NB4 (cell line): ENCODE results near the gene BCL7A.

Experiments
- DNase-seq: peaks from one replicate; pipeline ENCODE4 v3.0.0; 2010; ENCODE audit warnings: low read depth
- H3K4me3 ChIP-seq: one replicate; pipeline ENCODE4 v1.5.1; 2011; ENCODE audit warnings: mild to moderate bottlenecking, low read depth, low read length, moderate library complexity
- MYC ChIP-seq: IDR thresholded peaks from 2 replicates; pipeline ENCODE4 v1.6.1; 2011; ENCODE audit warnings: low read depth, low read length
- POLR2A ChIP-seq: IDR thresholded peaks from 2 replicates; pipeline ENCODE4 v1.6.1; 2011; ENCODE audit warnings: mild to moderate bottlenecking; ENCODE audit not compliant: insufficient read length; ENCODE audit errors: extremely low read depth
- TF ChIP-seq, protein P1 (sequence below): IDR thresholded peaks from 2 replicates; pipeline ENCODE4 v1.6.1; 2011; ENCODE audit warnings: low read depth, low read length
- TF ChIP-seq, protein P2 (sequence below): IDR thresholded peaks from one replicate; pipeline ENCODE4 v1.5.1; 2012; ENCODE audit warnings: low read depth, low read length

BCL7A gene

DNA sequence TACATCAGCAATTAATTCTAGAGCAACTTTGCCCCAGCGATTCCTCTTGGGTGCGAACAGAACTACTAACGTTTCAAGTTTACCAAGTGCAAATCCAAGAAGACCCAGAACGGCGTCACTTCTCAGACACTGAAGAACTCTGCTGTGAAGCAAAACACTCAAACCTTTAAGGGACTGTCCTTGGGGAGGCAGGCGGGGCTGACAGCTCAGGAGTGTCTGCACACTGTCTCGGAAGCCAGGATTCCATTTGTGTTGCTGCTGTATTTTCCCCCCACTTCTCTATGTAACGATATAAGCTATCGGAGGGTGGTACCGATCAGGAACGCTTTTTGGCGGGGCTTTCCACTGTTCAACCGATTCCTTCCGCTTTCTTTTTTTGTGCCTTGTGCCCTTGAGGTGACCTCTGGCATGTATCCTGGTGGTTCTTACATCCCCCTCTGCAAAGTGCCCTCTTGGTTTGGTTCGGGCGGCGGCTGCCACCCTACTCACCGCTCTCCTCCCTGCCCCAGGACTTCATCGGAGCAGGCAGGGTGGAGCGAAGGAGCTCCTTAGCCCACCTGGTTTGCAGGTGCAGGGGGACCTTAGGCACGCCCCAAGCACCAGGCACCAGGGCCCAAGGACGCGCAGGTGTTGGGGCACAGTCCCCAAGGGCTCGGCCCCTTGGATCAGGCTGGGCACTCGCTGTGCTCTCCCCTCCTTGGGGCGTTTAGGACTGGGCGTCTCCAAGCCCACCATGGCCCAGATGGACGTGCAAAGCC, 37.7 kb downstream of the BCL7A start:
- no peak for DNase-seq
- no peak for TF ChIP-seq MYC
- no peak for TF ChIP-seq POLR2A
- TF ChIP-seq, protein P1, sequence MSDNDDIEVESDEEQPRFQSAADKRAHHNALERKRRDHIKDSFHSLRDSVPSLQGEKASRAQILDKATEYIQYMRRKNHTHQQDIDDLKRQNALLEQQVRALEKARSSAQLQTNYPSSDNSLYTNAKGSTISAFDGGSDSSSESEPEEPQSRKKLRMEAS: no peak
- TF ChIP-seq, protein P2, sequence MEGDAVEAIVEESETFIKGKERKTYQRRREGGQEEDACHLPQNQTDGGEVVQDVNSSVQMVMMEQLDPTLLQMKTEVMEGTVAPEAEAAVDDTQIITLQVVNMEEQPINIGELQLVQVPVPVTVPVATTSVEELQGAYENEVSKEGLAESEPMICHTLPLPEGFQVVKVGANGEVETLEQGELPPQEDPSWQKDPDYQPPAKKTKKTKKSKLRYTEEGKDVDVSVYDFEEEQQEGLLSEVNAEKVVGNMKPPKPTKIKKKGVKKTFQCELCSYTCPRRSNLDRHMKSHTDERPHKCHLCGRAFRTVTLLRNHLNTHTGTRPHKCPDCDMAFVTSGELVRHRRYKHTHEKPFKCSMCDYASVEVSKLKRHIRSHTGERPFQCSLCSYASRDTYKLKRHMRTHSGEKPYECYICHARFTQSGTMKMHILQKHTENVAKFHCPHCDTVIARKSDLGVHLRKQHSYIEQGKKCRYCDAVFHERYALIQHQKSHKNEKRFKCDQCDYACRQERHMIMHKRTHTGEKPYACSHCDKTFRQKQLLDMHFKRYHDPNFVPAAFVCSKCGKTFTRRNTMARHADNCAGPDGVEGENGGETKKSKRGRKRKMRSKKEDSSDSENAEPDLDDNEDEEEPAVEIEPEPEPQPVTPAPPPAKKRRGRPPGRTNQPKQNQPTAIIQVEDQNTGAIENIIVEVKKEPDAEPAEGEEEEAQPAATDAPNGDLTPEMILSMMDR: no peak
- H3K4me3 ChIP-seq: no peak overlapping the region

DNA sequence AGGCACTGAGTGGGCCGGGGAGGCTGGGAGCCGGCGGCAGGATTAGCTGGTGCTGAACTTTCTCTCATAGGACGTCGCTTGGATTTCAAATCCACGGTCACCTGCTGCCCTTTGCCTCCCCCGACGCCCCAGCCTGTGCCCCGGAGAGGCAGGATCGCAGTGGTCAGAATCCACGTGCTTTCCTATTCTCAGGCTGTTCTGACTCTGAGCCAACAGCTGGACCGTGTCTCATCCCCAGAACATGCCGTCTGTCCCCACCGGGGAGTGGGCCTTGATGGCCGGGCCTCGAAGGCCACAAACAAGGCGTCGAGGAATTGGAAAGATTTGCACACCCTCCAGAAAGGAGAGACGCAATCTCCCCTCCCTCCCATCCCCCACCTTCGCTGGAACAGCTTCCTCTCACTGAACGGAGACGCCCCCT, 38.4 kb downstream of the BCL7A start:
- no peak for DNase-seq
- no peak overlapping the region for H3K4me3 ChIP-seq
- TF ChIP-seq MYC: no peak
- TF ChIP-seq, protein P2: no peak
- TF ChIP-seq, protein P1: no peak
- no peak for TF ChIP-seq POLR2A

DNA sequence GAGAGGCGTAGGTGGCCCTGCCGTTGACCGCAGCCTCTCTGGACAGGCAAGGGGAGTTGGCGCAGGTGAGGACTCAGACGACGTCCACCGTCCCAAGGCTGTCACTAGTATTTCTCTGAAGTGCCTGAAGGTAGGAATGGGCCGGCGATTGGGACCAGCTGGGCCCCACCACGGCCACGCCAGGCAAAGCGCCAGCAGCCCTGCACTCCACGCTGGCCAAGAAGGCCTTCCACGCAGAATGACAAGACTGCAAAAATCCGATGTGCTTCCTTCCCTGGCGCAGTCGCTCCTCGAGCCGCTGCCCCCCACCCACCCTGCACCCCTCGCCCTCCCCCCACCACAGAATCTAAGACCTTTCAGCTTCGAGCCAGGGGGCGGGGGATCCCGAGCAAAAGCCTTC, 39.6 kb downstream of the BCL7A start:
- TF ChIP-seq, protein P2: no peak
- TF ChIP-seq POLR2A (no peak), MYC (no peak)
- TF ChIP-seq, protein P1: no peak
- no peak for DNase-seq
- no peak overlapping the region for H3K4me3 ChIP-seq

DNA sequence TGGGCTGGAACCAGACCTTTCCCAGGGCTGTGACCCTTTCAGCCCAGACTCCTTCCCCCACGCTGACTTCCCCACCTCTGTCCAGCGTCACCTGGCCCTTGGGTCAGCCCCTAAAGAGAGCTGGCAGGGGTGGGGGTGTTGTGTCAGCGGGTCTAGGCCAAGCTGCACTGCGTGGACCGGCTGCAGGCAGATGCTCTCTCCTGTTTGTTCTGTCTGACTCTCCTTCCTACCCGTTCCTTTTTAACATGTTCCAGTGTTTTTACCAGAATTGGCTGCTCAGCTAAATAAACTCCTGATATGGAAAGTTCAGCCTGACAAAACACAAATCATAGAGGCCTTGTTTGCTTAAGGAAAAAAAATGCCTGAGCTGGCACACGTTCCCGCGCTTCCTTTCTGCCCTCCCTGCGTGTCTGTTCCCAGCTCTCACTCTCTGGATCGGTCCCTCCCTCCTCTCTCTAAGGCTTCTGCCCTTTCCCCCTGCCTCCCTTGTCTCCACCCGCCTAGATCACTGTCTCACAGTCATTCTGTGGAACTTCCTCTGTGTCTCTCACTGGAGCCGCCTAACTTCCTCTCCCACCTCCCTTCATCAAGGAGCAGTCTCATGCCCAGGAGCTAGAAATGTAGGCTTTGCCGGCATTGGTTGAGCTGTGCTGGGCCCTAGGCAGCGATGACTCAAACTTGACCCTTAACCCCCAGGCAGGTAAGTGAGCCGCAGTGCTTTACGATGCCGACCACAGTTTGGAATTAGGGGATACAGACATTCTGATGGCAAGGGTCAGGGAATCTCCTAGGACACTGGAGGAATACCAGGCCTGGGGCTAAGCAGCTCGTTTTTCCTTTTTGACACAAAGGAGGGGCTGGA, 41.4 kb downstream of the BCL7A start:
- H3K4me3 ChIP-seq: peak overlapping the region; percentile 30
- TF ChIP-seq, protein P1: 0 out of 2 replicates have a peak, but pooled peaks have one; percentile 7
- TF ChIP-seq, protein P2: no peak
- TF ChIP-seq MYC (no peak), POLR2A (peak; percentile 37)
- peak; percentile 83 for DNase-seq

DNA sequence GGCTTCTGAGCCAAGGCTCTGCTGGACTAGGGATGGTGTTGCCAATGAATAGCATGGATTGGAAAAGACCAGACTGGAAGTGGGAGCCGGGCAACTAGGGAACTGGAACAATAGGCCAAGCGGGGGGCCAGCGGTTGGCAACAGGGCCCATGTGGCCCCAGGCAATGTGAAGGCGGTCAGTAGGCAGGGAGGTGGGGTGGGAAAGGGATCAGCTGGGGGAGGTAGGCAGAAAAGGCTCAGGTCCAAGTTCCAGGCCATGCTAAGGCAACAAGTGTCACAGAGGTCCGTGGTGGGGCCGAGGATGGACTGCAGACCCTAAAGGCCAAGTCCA, 42.0 kb downstream of the BCL7A start:
- H3K4me3 ChIP-seq: peak overlapping the region; percentile 30
- TF ChIP-seq, protein P2: no peak
- no peak for TF ChIP-seq MYC
- TF ChIP-seq, protein P1: no peak
- no peak for DNase-seq
